NB4 (cell line): ENCODE data around the gene OR13C8.

Experiments used
- MAX ChIP-seq: IDR thresholded peaks from 2 replicates; pipeline ENCODE4 v1.6.1; 2011; ENCODE audit warnings: low read depth, low read length
- MYC ChIP-seq: IDR thresholded peaks from 2 replicates; pipeline ENCODE4 v1.6.1; 2011; ENCODE audit warnings: low read depth, low read length

GRCh38 chr9:104556830-104557634 lies 11.9 kb upstream of the OR13C8 start:
- TF ChIP-seq MAX (no peak), MYC (no peak)
